Uterus (tissue), 2 donors: ENCODE data around the gene CNTLN.

ENCODE experiments used
- POLR2A ChIP-seq, 2 donors: fragments of 450-650 bp; IDR thresholded peaks; one replicate each; pipeline ENCODE4 v1.6.1; 2016; ENCODE audit warnings: antibody characterized with exemption in 2 of 2, mild to moderate bottlenecking in 1 of 2, moderate library complexity in 1 of 2
- TF ChIP-seq, protein P1 (sequence below), 4 experiments: fragments of 200-600 bp in 2 of 4; fragments of 450-650 bp in 2 of 4; sonication (generic) in 2 of 4; IDR thresholded peaks; one replicate each; pipeline ENCODE4 v1.5.1; 2016 to 2019; ENCODE audit warnings: antibody characterized with exemption in 4 of 4, mild to moderate bottlenecking in 2 of 4, moderate library complexity in 1 of 4

DNA sequence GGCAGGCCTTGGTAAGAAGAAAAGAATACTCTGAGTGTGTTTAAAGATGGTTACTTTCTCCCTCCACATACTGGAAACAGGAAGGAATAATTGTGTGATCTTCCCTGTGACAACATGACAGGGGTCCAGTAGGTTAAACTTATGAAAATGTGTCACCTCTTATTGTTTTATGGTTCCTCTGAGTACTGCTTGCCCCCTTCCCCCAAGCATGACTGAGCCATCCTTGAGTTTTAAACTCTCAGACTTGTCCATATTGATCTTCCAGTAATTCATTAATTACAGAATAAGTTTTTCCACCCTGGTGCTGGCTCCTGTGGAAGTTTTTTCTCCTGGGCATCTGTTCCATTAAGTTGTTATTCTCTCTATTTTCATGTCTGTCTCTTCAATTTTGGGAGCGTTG lies 95.8 kb downstream of the CNTLN start:
- TF ChIP-seq, protein P1, sequence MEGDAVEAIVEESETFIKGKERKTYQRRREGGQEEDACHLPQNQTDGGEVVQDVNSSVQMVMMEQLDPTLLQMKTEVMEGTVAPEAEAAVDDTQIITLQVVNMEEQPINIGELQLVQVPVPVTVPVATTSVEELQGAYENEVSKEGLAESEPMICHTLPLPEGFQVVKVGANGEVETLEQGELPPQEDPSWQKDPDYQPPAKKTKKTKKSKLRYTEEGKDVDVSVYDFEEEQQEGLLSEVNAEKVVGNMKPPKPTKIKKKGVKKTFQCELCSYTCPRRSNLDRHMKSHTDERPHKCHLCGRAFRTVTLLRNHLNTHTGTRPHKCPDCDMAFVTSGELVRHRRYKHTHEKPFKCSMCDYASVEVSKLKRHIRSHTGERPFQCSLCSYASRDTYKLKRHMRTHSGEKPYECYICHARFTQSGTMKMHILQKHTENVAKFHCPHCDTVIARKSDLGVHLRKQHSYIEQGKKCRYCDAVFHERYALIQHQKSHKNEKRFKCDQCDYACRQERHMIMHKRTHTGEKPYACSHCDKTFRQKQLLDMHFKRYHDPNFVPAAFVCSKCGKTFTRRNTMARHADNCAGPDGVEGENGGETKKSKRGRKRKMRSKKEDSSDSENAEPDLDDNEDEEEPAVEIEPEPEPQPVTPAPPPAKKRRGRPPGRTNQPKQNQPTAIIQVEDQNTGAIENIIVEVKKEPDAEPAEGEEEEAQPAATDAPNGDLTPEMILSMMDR (IDR thresholded peaks at IDR 0.05), result no peak
- TF ChIP-seq POLR2A (IDR thresholded peaks at IDR 0.05), result no peak
